ENCODE results near the gene RFX8.

- TF ChIP-seq CTCF (IDR thresholded peaks at IDR 0.05; ENCODE audit: insufficient read depth, low read length, poor library complexity, severe bottlenecking) (no peak), EZH2phosphoT487 (conservative IDR thresholded peaks at IDR 0.05; ENCODE audit: low read length) (no peak)
Measured at GRCh38 chr2:101415884-101416283, 59.0 kb downstream of the RFX8 start.

All from SU-DHL-6 (cell line).